H1 (cell line): ENCODE data around the gene SPANXD. TPM values are rescaled to one million over a fixed set of nuclear protein-coding genes. Genes with fewer than 3 reads are reported as not detected.

Experiments used
- BCL11A ChIP-seq, 2 experiments: IDR thresholded peaks; one replicate each; pipeline ENCODE4 v1.6.1; 2011; ENCODE audit warnings: low read depth in 2 of 2, low read length in 2 of 2, mild to moderate bottlenecking in 2 of 2
- EP300 ChIP-seq, 2 experiments: IDR thresholded peaks; 1 replicate in 1 of 2; 2 replicates in 1 of 2; pipeline ENCODE4 v1.6.1; 2011 to 2012; ENCODE audit warnings: low read depth in 2 of 2, low read length in 2 of 2, mild to moderate bottlenecking in 2 of 2, borderline replicate concordance in 1 of 2, inconsistent platforms in 1 of 2, moderate library complexity in 1 of 2
- HDAC2 ChIP-seq, 2 experiments: fragments of 300-600 bp in 1 of 2; sonication (generic) in 1 of 2; IDR thresholded peaks; 2 replicates each; pipeline ENCODE4 v1.6.1; 2011 to 2012; ENCODE audit warnings: low read depth in 2 of 2, low read length in 2 of 2, mild to moderate bottlenecking in 2 of 2, moderate library complexity in 2 of 2, borderline replicate concordance in 1 of 2, inconsistent platforms in 1 of 2
- RFX5 ChIP-seq: IDR thresholded peaks from 2 replicates; pipeline ENCODE4 v1.6.1; 2011; ENCODE audit warnings: low read depth, low read length, improper control_type of control experiment, borderline replicate concordance
- RXRA ChIP-seq: IDR thresholded peaks from 2 replicates; pipeline ENCODE4 v1.6.1; 2011; ENCODE audit warnings: low read depth, mild to moderate bottlenecking, low read length, moderate library complexity; ENCODE audit not compliant: insufficient read depth
- SIRT6 ChIP-seq: IDR thresholded peaks from one replicate; pipeline ENCODE4 v1.7.1; 2012; ENCODE audit warnings: low read length, inconsistent platforms
- TAF1 ChIP-seq: IDR thresholded peaks from 2 replicates; pipeline ENCODE4 v1.6.1; 2011; ENCODE audit warnings: mild to moderate bottlenecking, low read depth, low read length
- polyA plus RNA-seq, 7 experiments: library from polyadenylated mRNA; depleted of rRNA in 3 of 7; stranded (reverse) in 5 of 7; unstranded in 2 of 7; fragments of >200 nt in 5 of 7; fragments of 200-250 nt in 2 of 7; gene quantifications; 1 replicate in 5 of 7; 2 replicates in 1 of 7; 4 replicates in 1 of 7; pipeline versions ENCODE4 v1.2.1 to v1.2.3, GENCODE V29; 2011 to 2013; ENCODE audit warnings: missing spikeins in 2 of 7, mixed read lengths in 2 of 7
- total RNA-seq: library from RNA; stranded (reverse); fragmentation: NEBNext Ultra II Directional; extraction: Animal tissue kit (Norgen Biotek cat#: 25700); gene quantifications from 2 replicates; pipeline ENCODE4 v1.2.1, GENCODE V29; 2021

SPANXD gene
- total and polyA plus RNA-seq, 2 of the 8 experiments (the other 6 are each of a cell fraction or from before 2014, with no cell fraction given): not detected

DNA sequence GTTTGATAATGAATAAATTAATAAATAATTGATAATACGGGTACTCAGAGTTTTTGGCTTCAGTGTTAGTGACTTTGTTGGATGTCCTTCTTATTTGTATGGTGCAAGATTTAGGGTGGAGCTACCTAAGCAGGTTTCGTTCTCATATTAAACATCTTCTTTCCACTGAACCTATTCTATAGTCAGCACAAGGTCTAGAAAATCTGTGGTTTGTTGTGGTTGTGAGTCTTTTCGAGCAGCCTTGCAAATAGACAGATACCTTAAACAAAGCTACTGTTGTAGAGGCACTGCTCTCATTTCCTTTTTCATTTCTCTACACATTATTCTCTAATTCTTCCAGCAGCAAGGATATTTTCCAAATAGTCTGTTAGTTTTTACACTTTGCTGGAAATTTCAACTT, 38.1 kb upstream of the SPANXD start (continued):
- TF ChIP-seq BCL11A (IDR thresholded peaks at IDR 0.05; ENCODE audit: low read depth in 2 of 2, low read length in 2 of 2): no peak
- TF ChIP-seq RFX5: no peak
- TF ChIP-seq HDAC2 (IDR thresholded peaks at IDR 0.05; ENCODE audit: borderline replicate concordance in 1 of 2, low read depth in 2 of 2, low read length in 2 of 2): no peak
- TF ChIP-seq TAF1: no peak
- no peak for TF ChIP-seq RXRA
- TF ChIP-seq SIRT6: no peak
- no peak for TF ChIP-seq EP300 (IDR thresholded peaks at IDR 0.05; ENCODE audit: borderline replicate concordance in 1 of 2, low read depth in 2 of 2, low read length in 2 of 2)
- TF ChIP-seq, all 59 proteins: peak for 0
